ENCODE results near the gene P2RX6. TPM values are rescaled to one million over a fixed set of nuclear protein-coding genes. Genes with fewer than 3 reads are reported as not detected.

P2RX6 gene
- total and polyA plus RNA-seq, 2 experiments from 2014 or later, result not detected

DNA sequence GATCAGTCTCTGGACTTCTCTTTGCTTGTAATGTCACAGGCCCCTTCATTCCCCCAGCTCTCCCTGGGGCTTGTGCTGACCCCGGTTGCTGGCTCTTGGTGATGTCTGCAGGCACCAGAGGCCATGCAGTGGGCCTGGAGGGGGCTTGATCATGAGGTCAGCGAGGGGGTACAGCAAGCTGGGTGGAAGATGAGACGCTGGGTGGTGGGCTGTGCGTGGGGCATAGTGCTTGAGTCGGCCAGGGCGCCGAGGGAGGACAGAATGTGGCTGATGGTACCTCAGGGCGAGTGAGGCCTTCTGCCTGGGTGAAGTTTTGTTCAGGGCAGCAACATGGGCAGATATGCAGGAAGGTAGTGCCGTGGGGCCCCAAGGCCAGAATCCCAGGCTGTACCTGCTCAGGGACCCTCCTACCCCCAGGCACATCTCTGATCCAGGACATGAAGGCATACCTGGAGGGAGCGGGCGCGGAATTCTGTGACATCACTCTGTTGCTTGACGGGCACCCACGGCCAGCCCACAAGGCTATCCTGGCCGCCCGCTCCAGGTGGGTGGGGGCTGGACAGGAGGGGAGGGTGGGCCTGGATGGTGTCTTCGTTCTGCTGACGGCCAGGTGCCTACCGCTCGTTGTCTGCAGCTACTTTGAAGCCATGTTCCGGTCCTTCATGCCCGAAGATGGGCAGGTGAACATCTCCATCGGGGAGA lies 19.5 kb upstream of the P2RX6 start (continued):
- TF ChIP-seq, protein P1, sequence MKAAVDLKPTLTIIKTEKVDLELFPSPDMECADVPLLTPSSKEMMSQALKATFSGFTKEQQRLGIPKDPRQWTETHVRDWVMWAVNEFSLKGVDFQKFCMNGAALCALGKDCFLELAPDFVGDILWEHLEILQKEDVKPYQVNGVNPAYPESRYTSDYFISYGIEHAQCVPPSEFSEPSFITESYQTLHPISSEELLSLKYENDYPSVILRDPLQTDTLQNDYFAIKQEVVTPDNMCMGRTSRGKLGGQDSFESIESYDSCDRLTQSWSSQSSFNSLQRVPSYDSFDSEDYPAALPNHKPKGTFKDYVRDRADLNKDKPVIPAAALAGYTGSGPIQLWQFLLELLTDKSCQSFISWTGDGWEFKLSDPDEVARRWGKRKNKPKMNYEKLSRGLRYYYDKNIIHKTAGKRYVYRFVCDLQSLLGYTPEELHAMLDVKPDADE (IDR thresholded peaks at IDR 0.05), result no peak
- TF ChIP-seq STAT1 (IDR thresholded peaks at IDR 0.05; ENCODE audit: unreplicated experiment), result no peak
- TF ChIP-seq, protein P2, sequence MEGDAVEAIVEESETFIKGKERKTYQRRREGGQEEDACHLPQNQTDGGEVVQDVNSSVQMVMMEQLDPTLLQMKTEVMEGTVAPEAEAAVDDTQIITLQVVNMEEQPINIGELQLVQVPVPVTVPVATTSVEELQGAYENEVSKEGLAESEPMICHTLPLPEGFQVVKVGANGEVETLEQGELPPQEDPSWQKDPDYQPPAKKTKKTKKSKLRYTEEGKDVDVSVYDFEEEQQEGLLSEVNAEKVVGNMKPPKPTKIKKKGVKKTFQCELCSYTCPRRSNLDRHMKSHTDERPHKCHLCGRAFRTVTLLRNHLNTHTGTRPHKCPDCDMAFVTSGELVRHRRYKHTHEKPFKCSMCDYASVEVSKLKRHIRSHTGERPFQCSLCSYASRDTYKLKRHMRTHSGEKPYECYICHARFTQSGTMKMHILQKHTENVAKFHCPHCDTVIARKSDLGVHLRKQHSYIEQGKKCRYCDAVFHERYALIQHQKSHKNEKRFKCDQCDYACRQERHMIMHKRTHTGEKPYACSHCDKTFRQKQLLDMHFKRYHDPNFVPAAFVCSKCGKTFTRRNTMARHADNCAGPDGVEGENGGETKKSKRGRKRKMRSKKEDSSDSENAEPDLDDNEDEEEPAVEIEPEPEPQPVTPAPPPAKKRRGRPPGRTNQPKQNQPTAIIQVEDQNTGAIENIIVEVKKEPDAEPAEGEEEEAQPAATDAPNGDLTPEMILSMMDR (conservative IDR thresholded peaks at IDR 0.05; ENCODE audit: low read depth in 2 of 2), result no peak
- TF ChIP-seq ZNF114 (CRISPR knock-in tag; IDR thresholded peaks at IDR 0.05), result no peak
- TF ChIP-seq ZNF331 (CRISPR knock-in tag; IDR thresholded peaks at IDR 0.05; ENCODE audit: low read depth), result no peak
- no peak for TF ChIP-seq CREB1 (CRISPR knock-in tag; IDR thresholded peaks at IDR 0.05; ENCODE audit: low read depth)
- no peak for TF ChIP-seq NANOG (IDR thresholded peaks at IDR 0.05; ENCODE audit: borderline replicate concordance)
- TF ChIP-seq, protein P3, sequence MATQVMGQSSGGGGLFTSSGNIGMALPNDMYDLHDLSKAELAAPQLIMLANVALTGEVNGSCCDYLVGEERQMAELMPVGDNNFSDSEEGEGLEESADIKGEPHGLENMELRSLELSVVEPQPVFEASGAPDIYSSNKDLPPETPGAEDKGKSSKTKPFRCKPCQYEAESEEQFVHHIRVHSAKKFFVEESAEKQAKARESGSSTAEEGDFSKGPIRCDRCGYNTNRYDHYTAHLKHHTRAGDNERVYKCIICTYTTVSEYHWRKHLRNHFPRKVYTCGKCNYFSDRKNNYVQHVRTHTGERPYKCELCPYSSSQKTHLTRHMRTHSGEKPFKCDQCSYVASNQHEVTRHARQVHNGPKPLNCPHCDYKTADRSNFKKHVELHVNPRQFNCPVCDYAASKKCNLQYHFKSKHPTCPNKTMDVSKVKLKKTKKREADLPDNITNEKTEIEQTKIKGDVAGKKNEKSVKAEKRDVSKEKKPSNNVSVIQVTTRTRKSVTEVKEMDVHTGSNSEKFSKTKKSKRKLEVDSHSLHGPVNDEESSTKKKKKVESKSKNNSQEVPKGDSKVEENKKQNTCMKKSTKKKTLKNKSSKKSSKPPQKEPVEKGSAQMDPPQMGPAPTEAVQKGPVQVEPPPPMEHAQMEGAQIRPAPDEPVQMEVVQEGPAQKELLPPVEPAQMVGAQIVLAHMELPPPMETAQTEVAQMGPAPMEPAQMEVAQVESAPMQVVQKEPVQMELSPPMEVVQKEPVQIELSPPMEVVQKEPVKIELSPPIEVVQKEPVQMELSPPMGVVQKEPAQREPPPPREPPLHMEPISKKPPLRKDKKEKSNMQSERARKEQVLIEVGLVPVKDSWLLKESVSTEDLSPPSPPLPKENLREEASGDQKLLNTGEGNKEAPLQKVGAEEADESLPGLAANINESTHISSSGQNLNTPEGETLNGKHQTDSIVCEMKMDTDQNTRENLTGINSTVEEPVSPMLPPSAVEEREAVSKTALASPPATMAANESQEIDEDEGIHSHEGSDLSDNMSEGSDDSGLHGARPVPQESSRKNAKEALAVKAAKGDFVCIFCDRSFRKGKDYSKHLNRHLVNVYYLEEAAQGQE (IDR thresholded peaks at IDR 0.05; ENCODE audit: unreplicated experiment), result no peak

DNA sequence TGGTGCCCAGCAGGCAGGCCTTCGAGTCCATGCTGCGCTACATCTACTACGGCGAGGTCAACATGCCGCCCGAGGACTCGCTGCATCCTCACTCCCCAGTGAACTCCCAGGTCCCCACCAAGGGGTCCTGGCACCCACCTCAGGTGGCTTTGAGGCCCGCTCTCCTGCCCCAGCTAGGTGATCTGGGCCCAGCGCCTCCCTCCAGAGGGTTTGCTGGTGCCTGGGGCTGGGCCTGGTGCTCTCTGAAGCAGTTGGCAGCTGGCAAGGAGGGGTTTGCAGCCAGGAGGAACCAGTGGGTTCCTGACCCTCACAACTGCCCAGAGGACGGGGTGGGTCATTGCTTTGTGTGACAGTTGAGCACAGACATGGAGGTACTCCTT lies 18.9 kb upstream of the P2RX6 start:
- no peaks in the 10 kb centered on the region for H3K9me3 Mint-ChIP-seq
- Histone ChIP-seq H3K4me3 (no peak overlapping the region), H2AFZ (no peak overlapping the region), H3K27me3 (ENCODE audit: insufficient read depth) (no peaks in the 10 kb centered on the region), H3K36me3 (ENCODE audit: insufficient read depth) (no peaks in the 10 kb centered on the region), H3F3A (replicated peaks; ENCODE audit: low read depth) (no peaks in the 10 kb centered on the region), H3K27ac (ENCODE audit: low read depth) (no peak overlapping the region), H3K4me1 (ENCODE audit: insufficient read depth) (peaks cover 6% of the 10 kb centered on the region; the same call in 1 of the 2 replicates), H3K9me2 (ENCODE audit: insufficient read depth) (no peaks in the 10 kb centered on the region), H4K20me1 (replicated peaks; ENCODE audit: insufficient read depth) (no peaks in the 10 kb centered on the region), H3K4me2 (no peak overlapping the region), H3K79me2 (replicated peaks; ENCODE audit: insufficient read depth) (no peaks in the 10 kb centered on the region)
- ATAC-seq (no peak), DNase-seq (ENCODE audit: low spot score) (no peak)
- H3K4me1 Mint-ChIP-seq, result no peaks in the 10 kb centered on the region
- no peak overlapping the region for H3K27ac Mint-ChIP-seq
- no peak overlapping the region for H3K4me3 Mint-ChIP-seq
- peaks cover 17% of the 10 kb centered on the region; the same call in 1 of the 3 replicates for H3K36me3 Mint-ChIP-seq (ENCODE audit: low read depth)
- H3K27me3 Mint-ChIP-seq (ENCODE audit: insufficient read depth, low read depth, poor library complexity), result peaks cover 8% of the 10 kb centered on the region
- no peak for TF ChIP-seq JUNB (IDR thresholded peaks at IDR 0.05; ENCODE audit: unreplicated experiment)
- TF ChIP-seq, protein P4, sequence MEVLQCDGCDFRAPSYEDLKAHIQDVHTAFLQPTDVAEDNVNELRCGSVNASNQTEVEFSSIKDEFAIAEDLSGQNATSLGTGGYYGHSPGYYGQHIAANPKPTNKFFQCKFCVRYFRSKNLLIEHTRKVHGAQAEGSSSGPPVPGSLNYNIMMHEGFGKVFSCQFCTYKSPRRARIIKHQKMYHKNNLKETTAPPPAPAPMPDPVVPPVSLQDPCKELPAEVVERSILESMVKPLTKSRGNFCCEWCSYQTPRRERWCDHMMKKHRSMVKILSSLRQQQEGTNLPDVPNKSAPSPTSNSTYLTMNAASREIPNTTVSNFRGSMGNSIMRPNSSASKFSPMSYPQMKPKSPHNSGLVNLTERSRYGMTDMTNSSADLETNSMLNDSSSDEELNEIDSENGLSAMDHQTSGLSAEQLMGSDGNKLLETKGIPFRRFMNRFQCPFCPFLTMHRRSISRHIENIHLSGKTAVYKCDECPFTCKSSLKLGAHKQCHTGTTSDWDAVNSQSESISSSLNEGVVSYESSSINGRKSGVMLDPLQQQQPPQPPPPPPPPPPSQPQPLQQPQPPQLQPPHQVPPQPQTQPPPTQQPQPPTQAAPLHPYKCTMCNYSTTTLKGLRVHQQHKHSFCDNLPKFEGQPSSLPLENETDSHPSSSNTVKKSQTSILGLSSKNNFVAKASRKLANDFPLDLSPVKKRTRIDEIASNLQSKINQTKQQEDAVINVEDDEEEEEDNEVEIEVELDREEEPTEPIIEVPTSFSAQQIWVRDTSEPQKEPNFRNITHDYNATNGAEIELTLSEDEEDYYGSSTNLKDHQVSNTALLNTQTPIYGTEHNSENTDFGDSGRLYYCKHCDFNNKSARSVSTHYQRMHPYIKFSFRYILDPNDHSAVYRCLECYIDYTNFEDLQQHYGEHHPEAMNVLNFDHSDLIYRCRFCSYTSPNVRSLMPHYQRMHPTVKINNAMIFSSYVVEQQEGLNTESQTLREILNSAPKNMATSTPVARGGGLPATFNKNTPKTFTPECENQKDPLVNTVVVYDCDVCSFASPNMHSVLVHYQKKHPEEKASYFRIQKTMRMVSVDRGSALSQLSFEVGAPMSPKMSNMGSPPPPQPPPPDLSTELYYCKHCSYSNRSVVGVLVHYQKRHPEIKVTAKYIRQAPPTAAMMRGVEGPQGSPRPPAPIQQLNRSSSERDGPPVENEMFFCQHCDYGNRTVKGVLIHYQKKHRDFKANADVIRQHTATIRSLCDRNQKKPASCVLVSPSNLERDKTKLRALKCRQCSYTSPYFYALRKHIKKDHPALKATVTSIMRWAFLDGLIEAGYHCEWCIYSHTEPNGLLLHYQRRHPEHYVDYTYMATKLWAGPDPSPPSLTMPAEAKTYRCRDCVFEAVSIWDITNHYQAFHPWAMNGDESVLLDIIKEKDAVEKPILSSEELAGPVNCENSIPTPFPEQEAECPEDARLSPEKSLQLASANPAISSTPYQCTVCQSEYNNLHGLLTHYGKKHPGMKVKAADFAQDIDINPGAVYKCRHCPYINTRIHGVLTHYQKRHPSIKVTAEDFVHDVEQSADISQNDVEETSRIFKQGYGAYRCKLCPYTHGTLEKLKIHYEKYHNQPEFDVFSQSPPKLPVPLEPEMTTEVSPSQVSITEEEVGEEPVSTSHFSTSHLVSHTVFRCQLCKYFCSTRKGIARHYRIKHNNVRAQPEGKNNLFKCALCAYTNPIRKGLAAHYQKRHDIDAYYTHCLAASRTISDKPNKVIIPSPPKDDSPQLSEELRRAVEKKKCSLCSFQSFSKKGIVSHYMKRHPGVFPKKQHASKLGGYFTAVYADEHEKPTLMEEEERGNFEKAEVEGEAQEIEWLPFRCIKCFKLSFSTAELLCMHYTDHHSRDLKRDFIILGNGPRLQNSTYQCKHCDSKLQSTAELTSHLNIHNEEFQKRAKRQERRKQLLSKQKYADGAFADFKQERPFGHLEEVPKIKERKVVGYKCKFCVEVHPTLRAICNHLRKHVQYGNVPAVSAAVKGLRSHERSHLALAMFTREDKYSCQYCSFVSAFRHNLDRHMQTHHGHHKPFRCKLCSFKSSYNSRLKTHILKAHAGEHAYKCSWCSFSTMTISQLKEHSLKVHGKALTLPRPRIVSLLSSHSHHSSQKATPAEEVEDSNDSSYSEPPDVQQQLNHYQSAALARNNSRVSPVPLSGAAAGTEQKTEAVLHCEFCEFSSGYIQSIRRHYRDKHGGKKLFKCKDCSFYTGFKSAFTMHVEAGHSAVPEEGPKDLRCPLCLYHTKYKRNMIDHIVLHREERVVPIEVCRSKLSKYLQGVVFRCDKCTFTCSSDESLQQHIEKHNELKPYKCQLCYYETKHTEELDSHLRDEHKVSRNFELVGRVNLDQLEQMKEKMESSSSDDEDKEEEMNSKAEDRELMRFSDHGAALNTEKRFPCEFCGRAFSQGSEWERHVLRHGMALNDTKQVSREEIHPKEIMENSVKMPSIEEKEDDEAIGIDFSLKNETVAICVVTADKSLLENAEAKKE (CRISPR knock-in tag; IDR thresholded peaks at IDR 0.05), result no peak
- TF ChIP-seq ZNF331 (CRISPR knock-in tag; IDR thresholded peaks at IDR 0.05; ENCODE audit: low read depth), result no peak
- TF ChIP-seq POLR2AphosphoS5 (IDR thresholded peaks at IDR 0.05; ENCODE audit: low read depth), result no peak
- no peak for TF ChIP-seq EZH2phosphoT487 (IDR thresholded peaks at IDR 0.05; ENCODE audit: unreplicated experiment)
